Middle frontal gyrus (tissue), 1 donor: ENCODE results near the gene SIGLEC7.

ENCODE experiments used
- DNase-seq: peaks from one replicate; pipeline ENCODE4 v3.0.0-alpha.2; 2015; ENCODE audit warnings: low spot score; ENCODE audit errors: extremely low spot score

The SIGLEC7 gene

DNA sequence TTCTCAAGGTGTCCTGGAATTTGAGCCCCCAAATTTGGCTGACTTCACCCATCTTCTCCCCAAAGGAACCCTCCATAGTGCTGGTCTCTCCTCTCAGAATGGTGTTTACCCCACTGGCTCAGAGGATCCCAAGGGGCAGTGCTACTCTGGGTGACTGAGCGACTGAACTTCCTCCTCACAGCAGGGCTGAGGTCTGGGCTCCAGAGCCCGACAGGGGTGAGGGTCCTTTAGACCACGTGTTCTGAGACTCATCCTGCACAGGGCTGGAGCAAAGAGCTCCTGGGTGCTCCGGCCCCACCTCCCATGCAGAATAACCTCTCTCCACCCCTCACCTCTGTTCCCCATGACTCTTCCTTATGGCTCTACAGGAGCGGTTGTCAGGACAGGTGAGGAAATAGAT lies 59.6 kb downstream of the SIGLEC7 start:
- no peak for DNase-seq
